Panc1 (cell line): Measurements from ENCODE around the gene CNTRL. TPM values are rescaled to one million over a fixed set of nuclear protein-coding genes. Genes with fewer than 3 reads are reported as not detected.

Experiments
- ATAC-seq: fragments of 200-7000 bp; cut with Tn5 transposase; 2 replicates; pipeline ENCODE4 v1.9.1; 2020; ENCODE audit warnings: mild to moderate bottlenecking, moderate library complexity
- BruUV-seq: library from RNA; stranded (reverse); fragments of 400-500 nt; replicated peaks from 2 replicates; lab custom pipeline; 2021; lab: Mats Ljungman, UMichigan
- CTCF ChIA-PET: fragments of 300-600 bp; sonication (Branson Sonifier 250); formaldehyde crosslinking; loops from one replicate; lab custom pipeline; 2022; ENCODE audit warnings: antibody characterized with exemption; lab: Charles Lee
- POLR2A ChIA-PET: fragments of 300-600 bp; sonication (Branson Sonifier 250); formaldehyde crosslinking; loops from one replicate; lab custom pipeline; 2022; ENCODE audit warnings: antibody characterized with exemption; lab: Charles Lee
- DNase-seq: peaks from one replicate; pipeline ENCODE4 v3.0.0-alpha.2; 2010; ENCODE audit warnings: low read depth, low spot score
- H3K27ac ChIP-seq: 2 replicates; pipeline ENCODE4 v1.5.1; 2011; ENCODE audit warnings: mild to moderate bottlenecking, low read length, inconsistent platforms
- H3K27me3 ChIP-seq: fragments of 200-500 bp; sonication (Bioruptor generic); 2 replicates; pipeline ENCODE4 v1.6.0; 2014; ENCODE audit warnings: low read length, inconsistent platforms; ENCODE audit not compliant: control insufficient read depth, insufficient read depth
- H3K36me3 ChIP-seq: fragments of 200-500 bp; sonication (Bioruptor generic); 2 replicates; pipeline ENCODE4 v1.5.1; 2014; ENCODE audit warnings: inconsistent platforms, mild to moderate bottlenecking, low read length, moderate library complexity; ENCODE audit not compliant: control insufficient read depth, insufficient read depth
- H3K4me1 ChIP-seq: 2 replicates; pipeline ENCODE4 v1.5.1; 2011; ENCODE audit warnings: inconsistent platforms, mild to moderate bottlenecking, low read length, moderate library complexity; ENCODE audit not compliant: control insufficient read depth, insufficient read depth
- H3K4me3 ChIP-seq, 2 experiments: 2 replicates each; pipeline ENCODE4 v1.5.1; 2011 to 2012; ENCODE audit warnings: low read depth in 2 of 2, low read length in 2 of 2, mild to moderate bottlenecking in 2 of 2, inconsistent platforms in 1 of 2, moderate library complexity in 1 of 2
- H3K9me3 ChIP-seq: fragments of 200-500 bp; sonication (Bioruptor generic); 2 replicates; pipeline ENCODE4 v1.5.1; 2014; ENCODE audit warnings: low read depth, mild to moderate bottlenecking, inconsistent platforms, low read length, moderate library complexity; ENCODE audit not compliant: control insufficient read depth, insufficient read depth
- CTCF ChIP-seq: fragments of 450-650 bp; IDR thresholded peaks from 2 replicates; pipeline ENCODE4 v1.5.1; 2017; ENCODE audit warnings: mild to moderate bottlenecking
- POLR2AphosphoS5 ChIP-seq: IDR thresholded peaks from 2 replicates; pipeline ENCODE4 v1.6.1; 2012; ENCODE audit warnings: mild to moderate bottlenecking, low read depth, low read length, moderate library complexity
- REST ChIP-seq, 2 experiments: IDR thresholded peaks; 2 replicates each; pipeline ENCODE4 v1.6.1; 2011 to 2012; ENCODE audit warnings: low read depth in 2 of 2, control low read depth in 1 of 2, low read length in 1 of 2, mild to moderate bottlenecking in 1 of 2, moderate library complexity in 1 of 2; ENCODE audit not compliant: insufficient read depth in 1 of 2
- SIN3A ChIP-seq: IDR thresholded peaks from 2 replicates; pipeline ENCODE4 v1.6.1; 2012; ENCODE audit warnings: low read depth, mild to moderate bottlenecking, low read length, moderate library complexity, borderline replicate concordance; ENCODE audit not compliant: insufficient read depth
- TCF7L2 ChIP-seq: IDR thresholded peaks from 2 replicates; pipeline ENCODE4 v1.6.1; 2011; ENCODE audit warnings: mild to moderate bottlenecking, low read depth, low read length, inconsistent platforms
- in situ Hi-C: cut with HindIII; loops from 2 replicates; pipeline ENCODE4 v1.10.0; 2016; ENCODE audit warnings: low sequenced_read_pairs, low pct_unique_long_range_greater_than_20kb
- intact Hi-C: fragments of 100-400 bp; cut with micrococcal nuclease; formaldehyde crosslinking; loops from one replicate; pipeline ENCODE4 v1.10.0; 2022; ENCODE audit not compliant: unreplicated experiment
- total RNA-seq: library from RNA; stranded (reverse); gene quantifications from one replicate; pipeline ENCODE4 v1.2.1, GENCODE V29; 2021; ENCODE audit not compliant: unreplicated experiment

CNTRL gene
- total RNA-seq, 1 experiment from 2014 or later = 11.5 TPM

GRCh38 chr9:121057821-121058220 lies 16.9 kb upstream of the CNTRL start:
- Histone ChIP-seq H3K27me3 (no peaks in the 10 kb centered on the region), H3K27ac (no peak overlapping the region), H3K36me3 (no peaks in the 10 kb centered on the region; the same call in 1 of the 2 replicates), H3K9me3 (no peaks in the 10 kb centered on the region), H3K4me3 (no peak overlapping the region), H3K4me1 (no peaks in the 10 kb centered on the region)
- TF ChIP-seq POLR2AphosphoS5 (no peak), CTCF (no peak), SIN3A (no peak), REST (IDR thresholded peaks at IDR 0.05; ENCODE audit: insufficient read depth in 1 of 2, low read depth in 2 of 2, low read length in 1 of 2) (no peak), TCF7L2 (no peak)
- intact Hi-C loops = no loop called here
- CTCF ChIA-PET = no interaction called here
- DNase-seq (no peak), ATAC-seq (no peak)
- BruUV-seq = no TSS peak
- POLR2A ChIA-PET = no interaction called here
- in situ Hi-C loops = no loop called here

GRCh38 chr9:121059513-121059912 lies 15.2 kb upstream of the CNTRL start:
- no TSS peak for BruUV-seq
- H3K36me3 ChIP-seq = no peaks in the 10 kb centered on the region; the same call in 1 of the 2 replicates
- no peak for DNase-seq
- in situ Hi-C loops = no loop called here
- H3K4me1 ChIP-seq = no peaks in the 10 kb centered on the region
- POLR2A ChIA-PET = no interaction called here
- ATAC-seq = no peak
- no peaks in the 10 kb centered on the region for H3K27me3 ChIP-seq
- H3K9me3 ChIP-seq = no peaks in the 10 kb centered on the region
- intact Hi-C loops = no loop called here
- no peak overlapping the region for H3K27ac ChIP-seq
- H3K4me3 ChIP-seq = no peak overlapping the region
- TF ChIP-seq SIN3A (no peak), CTCF (no peak), TCF7L2 (no peak), POLR2AphosphoS5 (no peak), REST (IDR thresholded peaks at IDR 0.05; ENCODE audit: insufficient read depth in 1 of 2, low read depth in 2 of 2, low read length in 1 of 2) (no peak)
- CTCF ChIA-PET = interaction anchor here (0.9 to 2.4 kb wide), 4 partner anchors 36 to 78 kb away, joined by 3 to 20 read pairs (median 6); no protein-coding TSS in a partner anchor
